ENCODE results near the gene P3H2. TPM values are rescaled to one million over a fixed set of nuclear protein-coding genes. Genes with fewer than 3 reads are reported as not detected.

The P3H2 gene
- total and polyA plus RNA-seq, 2 of the 4 experiments (the other 2 are of a cell fraction) = 54.7 to 64.3 TPM

- peak overlapping the region; percentile 79 for H3K14ac ChIP-seq (replicated peaks; ENCODE audit: low read depth, low read length)
- H2AK5ac ChIP-seq (ENCODE audit: low read depth, low read length) = no peak overlapping the region
- POLR2A ChIA-PET (ENCODE audit: unreplicated experiment) = no interaction called here
- no peaks in the 10 kb centered on the region for H3K27me3 ChIP-seq (ENCODE audit: control insufficient read depth, insufficient read depth, low read length)
- no peak overlapping the region; the same call in 1 of the 2 replicates for H3K4me2 ChIP-seq (ENCODE audit: low read depth, low read length)
- H3K36me3 ChIP-seq (ENCODE audit: control insufficient read depth, insufficient read depth, low read length) = no peaks in the 10 kb centered on the region
- H2AFZ ChIP-seq (replicated peaks; ENCODE audit: low read length, poor library complexity) = no peak overlapping the region
- no peak overlapping the region for H3K9ac ChIP-seq (ENCODE audit: low read depth, low read length)
- BruUV-seq (replicated peaks) = no TSS peak
- H3K23ac ChIP-seq (ENCODE audit: low read depth, low read length) = no peak overlapping the region
- H3K4me1 ChIP-seq (ENCODE audit: control insufficient read depth, insufficient read depth, low read length) = peaks cover 1% of the 10 kb centered on the region; the same call in 1 of the 2 replicates
- peak; percentile 72 for DNase-seq
- TF ChIP-seq ELK1 (IDR thresholded peaks at IDR 0.05; ENCODE audit: borderline replicate concordance, low read depth, low read length) (no peak), RFX5 (IDR thresholded peaks at IDR 0.05; ENCODE audit: low read depth, low read length) (no peak), RAD21 (IDR thresholded peaks at IDR 0.05; ENCODE audit: low read length) (no peak), MXI1 (IDR thresholded peaks at IDR 0.05; ENCODE audit: borderline replicate concordance, low read depth, low read length) (no peak), RCOR1 (IDR thresholded peaks at IDR 0.05; ENCODE audit: insufficient replicate concordance, low read length) (no peak), CHD1 (IDR thresholded peaks at IDR 0.05; ENCODE audit: low read depth, low read length) (no peak), MAZ (IDR thresholded peaks at IDR 0.05; ENCODE audit: borderline replicate concordance, low read depth, low read length) (no peak), CTCF (conservative IDR thresholded peaks at IDR 0.05; ENCODE audit: low read depth, low read length) (no peak), USF2 (IDR thresholded peaks at IDR 0.05; ENCODE audit: low read depth, low read length) (no peak), NFE2L2 (IDR thresholded peaks at IDR 0.05; ENCODE audit: low read depth, low read length) (no peak), BHLHE40 (IDR thresholded peaks at IDR 0.05; ENCODE audit: low read depth, low read length) (no peak), POLR2A (IDR thresholded peaks at IDR 0.05; ENCODE audit: low read depth, low read length) (no peak), MAFK (IDR thresholded peaks at IDR 0.05; ENCODE audit: low read depth, low read length) (no peak), FOS (IDR thresholded peaks at IDR 0.05; ENCODE audit: low read depth, low read length) (no peak), SMC3 (IDR thresholded peaks at IDR 0.05; ENCODE audit: low read depth, low read length) (no peak), CEBPB (IDR thresholded peaks at IDR 0.05; ENCODE audit: low read depth, low read length) (no peak)
- no peaks in the 10 kb centered on the region for H4K20me1 ChIP-seq (ENCODE audit: insufficient read depth, low read length)
- no peaks in the 10 kb centered on the region for H3K9me3 ChIP-seq (ENCODE audit: control insufficient read depth, insufficient read depth, low read length)
- H2BK5ac ChIP-seq (ENCODE audit: low read depth, low read length, poor library complexity, severe bottlenecking) = peak overlapping the region; percentile 30
- peak overlapping the region; percentile 84; the same call in 1 of the 2 replicates for H2BK120ac ChIP-seq (ENCODE audit: low read depth, low read length)
- CTCF ChIA-PET = interaction anchor here (0.6 kb wide), 1 partner anchor 75 kb away, joined by 12 read pairs; no protein-coding TSS in a partner anchor
- H4K8ac ChIP-seq (ENCODE audit: low read depth in 2 of 2, low read length in 2 of 2) = peak overlapping the region; percentile 31 to 39; a peak in 1 of 4 replicates
- H3K18ac ChIP-seq (ENCODE audit: low read depth, low read length) = no peak overlapping the region; the same call in 1 of the 2 replicates
- ATAC-seq (ENCODE audit: low read depth) = peak; percentile 83
- H3K27ac ChIP-seq (ENCODE audit: insufficient read depth, low read length) = no peak overlapping the region
- H2BK20ac ChIP-seq (ENCODE audit: low read depth, low read length) = peak overlapping the region; percentile 90
- no peak overlapping the region for H4K91ac ChIP-seq (ENCODE audit: insufficient read depth, low read depth, low read length)
- intact Hi-C loops (cut with micrococcal nuclease) = no loop called here
- no peak overlapping the region; the same call in 2 of the 3 replicates for H2BK15ac ChIP-seq (ENCODE audit: low read depth, low read length)
- in situ Hi-C loops (cut with MboI; ENCODE audit: low sequenced_read_pairs) = no loop called here
- dilution Hi-C loops (cut with HindIII; ENCODE audit: low sequenced_read_pairs, unreplicated experiment) = no loop called here
- H3K4me3 ChIP-seq (ENCODE audit: insufficient read depth, low read depth, low read length) = no peak overlapping the region
- H3K9me1 ChIP-seq (ENCODE audit: insufficient read depth, low read length) = peaks cover 2% of the 10 kb centered on the region; the same call in 1 of the 2 replicates
- H3K56ac ChIP-seq (ENCODE audit: extremely low read depth, insufficient read depth, low read length) = no peak overlapping the region
- H4K5ac ChIP-seq (ENCODE audit: low read depth, low read length) = no peak overlapping the region
- no peak overlapping the region for H2AK9ac ChIP-seq (replicated peaks; ENCODE audit: low read depth, low read length, poor library complexity)
- H3K4ac ChIP-seq (ENCODE audit: low read depth, low read length) = peak overlapping the region; percentile 81; the same call in 1 of the 2 replicates
- no peaks in the 10 kb centered on the region for H3K79me1 ChIP-seq (ENCODE audit: low read depth in 1 of 2, low read length in 2 of 2)
Measured at GRCh38 chr3:189908646-189909045, 212.1 kb downstream of the P3H2 start.

Data from IMR-90 (cell line).